Smooth muscle cell (in vitro differentiated cells): ENCODE data around the gene SHLD2. TPM values are rescaled to one million over a fixed set of nuclear protein-coding genes. Genes with fewer than 3 reads are reported as not detected.
"Not testable (repeated sequence)": the region's sequence is repeated elsewhere in the genome, so short reads cannot be mapped to it uniquely, and the experiment has no call there.

Experiments used
- DNase-seq: peaks from one replicate; lab custom pipeline; 2025; ENCODE audit not compliant: unreplicated experiment; lab: John Stamatoyannopoulos, UW
- H2AFZ ChIP-seq: fragments of 200-600 bp; sonication (generic); 2 replicates; pipeline ENCODE4 v1.6.0; 2016; ENCODE audit warnings: antibody characterized with exemption, low read depth, mild to moderate bottlenecking
- H3F3A ChIP-seq: fragments of 200-600 bp; sonication (generic); 2 replicates; pipeline ENCODE4 v1.6.0; 2017; ENCODE audit warnings: antibody characterized with exemption, low read depth
- H3K27ac ChIP-seq: fragments of 200-600 bp; sonication (generic); 2 replicates; pipeline ENCODE4 v1.5.1; 2016; ENCODE audit warnings: low read depth, mild to moderate bottlenecking
- H3K27me3 ChIP-seq: fragments of 200-600 bp; sonication (generic); 2 replicates; pipeline ENCODE4 v1.6.1; 2016; ENCODE audit warnings: low read depth, mild to moderate bottlenecking
- H3K36me3 ChIP-seq: fragments of 200-600 bp; sonication (generic); 2 replicates; pipeline ENCODE4 v1.5.1; 2016; ENCODE audit warnings: low read depth
- H3K4me1 ChIP-seq: fragments of 200-600 bp; sonication (generic); 2 replicates; pipeline ENCODE4 v1.5.1; 2016; ENCODE audit warnings: low read depth
- H3K4me2 ChIP-seq: fragments of 200-600 bp; sonication (generic); 2 replicates; pipeline ENCODE4 v1.6.0; 2016; ENCODE audit warnings: mild to moderate bottlenecking
- H3K4me3 ChIP-seq: fragments of 200-600 bp; sonication (generic); 2 replicates; pipeline ENCODE4 v1.5.1; 2016; ENCODE audit warnings: mild to moderate bottlenecking
- H3K79me2 ChIP-seq: fragments of 200-600 bp; sonication (generic); 2 replicates; pipeline ENCODE4 v1.6.0; 2016; ENCODE audit warnings: low read depth, mild to moderate bottlenecking
- H3K9ac ChIP-seq: fragments of 200-600 bp; sonication (generic); 2 replicates; pipeline ENCODE4 v1.6.0; 2016; ENCODE audit warnings: low read depth
- H3K9me3 ChIP-seq: fragments of 200-600 bp; sonication (generic); replicated peaks from 2 replicates; pipeline ENCODE4 v1.5.1; 2016; ENCODE audit warnings: low read depth
- H4K20me1 ChIP-seq: fragments of 200-600 bp; sonication (generic); 2 replicates; pipeline ENCODE4 v1.6.0; 2016; ENCODE audit warnings: low read depth
- CTCF ChIP-seq: fragments of 200-600 bp; sonication (generic); IDR thresholded peaks from 2 replicates; pipeline ENCODE4 v1.5.1; 2017; ENCODE audit warnings: borderline replicate concordance, mild to moderate bottlenecking, antibody characterized with exemption; ENCODE audit not compliant: insufficient read depth, poor library complexity, severe bottlenecking
- WGBS: methylation state at CpG from one replicate; pipeline ENCODE4 v1.1.7; 2016; ENCODE audit warnings: low lambda C conversion rate; 5-methylcytosine and 5-hydroxymethylcytosine counted together
- polyA plus RNA-seq: library from polyadenylated mRNA; unstranded; fragments of >200 nt; fragmentation: Nextera tagmentation; extraction: Ambion mirVana; gene quantifications from 2 replicates; pipeline ENCODE4 v1.2.1, GENCODE V29; 2016
- total RNA-seq: library from RNA; depleted of rRNA; stranded (reverse); fragments of >200 nt; gene quantifications from 2 replicates; pipeline ENCODE4 v1.2.3, GENCODE V29; 2014

SHLD2 gene
- total and polyA plus RNA-seq, 2 experiments from 2014 or later = 10.4 to 20.0 TPM

- Histone ChIP-seq H3K79me2 (peaks cover 39% of the 10 kb centered on the region), H2AFZ (no peak overlapping the region), H4K20me1 (peaks cover 17% of the 10 kb centered on the region), H3F3A (no peaks in the 10 kb centered on the region), H3K27me3 (no peaks in the 10 kb centered on the region), H3K36me3 (peaks cover 8% of the 10 kb centered on the region), H3K9me3 (no peaks in the 10 kb centered on the region), H3K27ac (no peak overlapping the region), H3K4me3 (no peak overlapping the region), H3K4me2 (no peak overlapping the region), H3K9ac (no peak overlapping the region), H3K4me1 (peaks cover 19% of the 10 kb centered on the region)
- no peak for DNase-seq
- WGBS = 89% methylated on average over 11 of the region's 11 CpGs
- no peak for TF ChIP-seq CTCF
Measured at GRCh38 chr10:87079106-87079836, 15.7 kb upstream of the SHLD2 start.

GRCh38 chr10:87080621-87081020 is 14.4 kb upstream of the SHLD2 start:
- H3F3A ChIP-seq, H3K36me3 ChIP-seq, H3K27me3 ChIP-seq, H2AFZ ChIP-seq, H3K4me3 ChIP-seq, H3K27ac ChIP-seq, DNase-seq, H3K9me3 ChIP-seq, H3K4me2 ChIP-seq, H3K9ac ChIP-seq: not testable (repeated sequence)
- H3K79me2 ChIP-seq = peaks cover 37% of the 10 kb centered on the region
- H4K20me1 ChIP-seq = peaks cover 14% of the 10 kb centered on the region
- 94% methylated on average over 9 of the region's 31 CpGs for WGBS
- peaks cover 23% of the 10 kb centered on the region for H3K4me1 ChIP-seq

- Histone ChIP-seq H3K27ac (peak overlapping the region; percentile 95), H3K4me1 (peaks cover 23% of the 10 kb centered on the region), H3K4me2 (peak overlapping the region; percentile 60), H3K79me2 (peaks cover 44% of the 10 kb centered on the region), H3K9ac (peak overlapping the region; percentile 76)
- H3F3A ChIP-seq, H2AFZ ChIP-seq, H3K9me3 ChIP-seq, DNase-seq, H3K4me3 ChIP-seq, H3K36me3 ChIP-seq, H4K20me1 ChIP-seq, H3K27me3 ChIP-seq: not testable (repeated sequence)
- WGBS = 50% methylated on average over 1 of the region's 3 CpGs
Measured at GRCh38 chr10:87081574-87081973, 13.4 kb upstream of the SHLD2 start.

- not testable (repeated sequence) for H3K36me3 ChIP-seq, DNase-seq, H3K27me3 ChIP-seq, H3F3A ChIP-seq, H3K4me3 ChIP-seq, H3K9me3 ChIP-seq, H2AFZ ChIP-seq
- peak overlapping the region; percentile 95 for H3K27ac ChIP-seq
- H3K9ac ChIP-seq = peak overlapping the region; percentile 76
- peaks cover 23% of the 10 kb centered on the region for H3K4me1 ChIP-seq
- H3K79me2 ChIP-seq = peaks cover 49% of the 10 kb centered on the region
- H4K20me1 ChIP-seq = peaks cover 13% of the 10 kb centered on the region
- peak overlapping the region; percentile 60 for H3K4me2 ChIP-seq
- 38% methylated on average over 1 of the region's 1 CpG for WGBS
Measured at GRCh38 chr10:87082219-87082618, 12.8 kb upstream of the SHLD2 start.

- not testable (repeated sequence) for DNase-seq
- WGBS = 53% methylated on average over 5 of the region's 5 CpGs
Measured at GRCh38 chr10:87083576-87084290, 11.3 kb upstream of the SHLD2 start.

GRCh38 chr10:87084291-87084782 is 10.7 kb upstream of the SHLD2 start:
- peaks cover 58% of the 10 kb centered on the region for H3K79me2 ChIP-seq
- DNase-seq, H2AFZ ChIP-seq, H3K27me3 ChIP-seq, H3K36me3 ChIP-seq, H3K4me3 ChIP-seq, H3K9me3 ChIP-seq, H3F3A ChIP-seq: not testable (repeated sequence)
- peaks cover 23% of the 10 kb centered on the region for H3K4me1 ChIP-seq
- H3K9ac ChIP-seq = peak overlapping the region; percentile 87
- peaks cover 18% of the 10 kb centered on the region for H4K20me1 ChIP-seq
- H3K27ac ChIP-seq = peak overlapping the region; percentile 95
- peak overlapping the region; percentile 60 for H3K4me2 ChIP-seq

More at GRCh38 chr10:87083576-87084290, 11.3 kb upstream of the SHLD2 start:
- peaks cover 58% of the 10 kb centered on the region for H3K79me2 ChIP-seq
- H3K9me3 ChIP-seq, H2AFZ ChIP-seq, H3K4me3 ChIP-seq, H3K27me3 ChIP-seq, H3F3A ChIP-seq, H3K36me3 ChIP-seq: not testable (repeated sequence)
- H4K20me1 ChIP-seq = peaks cover 14% of the 10 kb centered on the region
- peaks cover 23% of the 10 kb centered on the region for H3K4me1 ChIP-seq
- H3K27ac ChIP-seq = peak overlapping the region; percentile 95
- peak overlapping the region; percentile 38 for H3K4me2 ChIP-seq
- peak overlapping the region; percentile 87 for H3K9ac ChIP-seq
